ACHN (cell line): ENCODE data around the gene HIC2.
A peak's percentile ranks its signal among the peaks of the same experiment; 100 is the strongest.
"Not testable (repeated sequence)": the region's sequence is repeated elsewhere in the genome, so short reads cannot be mapped to it uniquely, and the experiment has no call there.

Experiments
- DNase-seq: peaks from one replicate; pipeline ENCODE4 v3.0.0-alpha.2; 2015
- in situ Hi-C: cut with HindIII; loops from 2 replicates; pipeline ENCODE4 v1.10.0; 2017; ENCODE audit warnings: low sequenced_read_pairs, low pct_ligation_motif_present, low pct_unique_long_range_greater_than_20kb

Gene HIC2

GRCh38 chr22:21446827-21447690, 29.9 kb downstream of the HIC2 start:
- in situ Hi-C loops, result no loop called here
- DNase-seq, result no peak

GRCh38 chr22:21447694-21448402, 30.7 kb downstream of the HIC2 start:
- in situ Hi-C loops, result no loop called here

GRCh38 chr22:21448627-21449416, 31.7 kb downstream of the HIC2 start:
- in situ Hi-C loops, result no loop called here
- DNase-seq, result no peak

More at GRCh38 chr22:21447694-21448402, 30.7 kb downstream of the HIC2 start:
- DNase-seq, result no peak

GRCh38 chr22:21449531-21450319, 32.6 kb downstream of the HIC2 start:
- in situ Hi-C loops, result no loop called here
- no peak for DNase-seq

- in situ Hi-C loops, result no loop called here
- no peak for DNase-seq
These were observed 33.2 kb downstream of the HIC2 start for GRCh38 chr22:21450320-21450831.

GRCh38 chr22:21450858-21451353, 33.7 kb downstream of the HIC2 start:
- DNase-seq, result no peak
- in situ Hi-C loops, result no loop called here

- in situ Hi-C loops, result no loop called here
- no peak for DNase-seq
These were observed 34.7 kb downstream of the HIC2 start for GRCh38 chr22:21451545-21452520.

- in situ Hi-C loops, DNase-seq: not testable (repeated sequence)
These were observed 35.5 kb downstream of the HIC2 start for GRCh38 chr22:21452666-21453065.

GRCh38 chr22:21454998-21455333, 37.8 kb downstream of the HIC2 start:
- DNase-seq, in situ Hi-C loops: not testable (repeated sequence)

- in situ Hi-C loops, result no loop called here
- no peak for DNase-seq
These were observed 38.3 kb downstream of the HIC2 start for GRCh38 chr22:21455334-21456089.

GRCh38 chr22:21457023-21457787, 40.0 kb downstream of the HIC2 start:
- no peak for DNase-seq
- in situ Hi-C loops, result no loop called here

- in situ Hi-C loops, DNase-seq: not testable (repeated sequence)
These were observed 45.5 kb downstream of the HIC2 start for GRCh38 chr22:21462672-21463071.

- in situ Hi-C loops, DNase-seq: not testable (repeated sequence)
These were observed 50.4 kb downstream of the HIC2 start, which contains the start of gene TMEM191C for GRCh38 chr22:21467337-21468193. Gene TMEM191C (plus strand): TSS chr22:21467387. CDS start chr22:21467460, 73 bp downstream.

GRCh38 chr22:21468194-21469096, 51.3 kb downstream of the HIC2 start:
- peak; percentile 83 for DNase-seq
- in situ Hi-C loops, result not testable (repeated sequence)
